ENCODE results near the gene KCNC4. TPM values are rescaled to one million over a fixed set of nuclear protein-coding genes. Genes with fewer than 3 reads are reported as not detected.

Gene KCNC4
- 0.52 and 0.57 TPM in 2 replicates for polyA plus RNA-seq
- polyA minus RNA-seq: 1.9 and 2.9 TPM in 2 replicates

GRCh38 chr1:110209715-110210603 lies at the start of gene KCNC4:
Gene KCNC4 (plus strand): TSS chr1:110210314. CDS start chr1:110211500, 1,186 bp downstream.
- H3K79me2 ChIP-seq (replicated peaks; ENCODE audit: insufficient read depth, low read length): no peaks in the 10 kb centered on the region
- no peaks in the 10 kb centered on the region for H3K9me3 ChIP-seq (ENCODE audit: low read length)
- H4K20me1 ChIP-seq (ENCODE audit: insufficient read depth): no peaks in the 10 kb centered on the region
- H3K9me2 ChIP-seq (ENCODE audit: insufficient read depth, low read length): no peaks in the 10 kb centered on the region
- no peak within 1 kb of the TSS for H3K27ac ChIP-seq (ENCODE audit: low read length)
- no peaks in the 10 kb centered on the region for H3K36me3 ChIP-seq (ENCODE audit: insufficient read depth, low read length)
- no peak within 1 kb of the TSS for H2AFZ ChIP-seq (ENCODE audit: low read depth, low read length)
- H3K27me3 ChIP-seq (ENCODE audit: insufficient read depth, low read depth, low read length): peaks cover 35% of the 10 kb centered on the region
- H3K4me2 ChIP-seq (ENCODE audit: low read length): peak within 1 kb of the TSS; percentile 55
- H3K4me3 ChIP-seq (ENCODE audit: low read length): peak within 1 kb of the TSS; percentile 72
- no peak for TF ChIP-seq SMC3 (conservative IDR thresholded peaks at IDR 0.05; ENCODE audit: poor library complexity)
- TF ChIP-seq POLR2AphosphoS5 (IDR thresholded peaks at IDR 0.05): peak; percentile 20
- peak within 1 kb of the TSS; percentile 54 for H3K9ac ChIP-seq (ENCODE audit: low read length)
- peaks cover 6% of the 10 kb centered on the region for H3F3A ChIP-seq (ENCODE audit: insufficient read depth, low read length, poor library complexity, severe bottlenecking)

- Histone ChIP-seq H3K27ac (ENCODE audit: low read length) (no peak overlapping the region), H3K79me2 (replicated peaks; ENCODE audit: insufficient read depth, low read length) (no peaks in the 10 kb centered on the region), H3K9me3 (ENCODE audit: low read length) (no peaks in the 10 kb centered on the region), H4K20me1 (ENCODE audit: insufficient read depth) (no peaks in the 10 kb centered on the region), H3K9ac (ENCODE audit: low read length) (no peak overlapping the region), H2AFZ (ENCODE audit: low read depth, low read length) (no peak overlapping the region), H3K4me2 (ENCODE audit: low read length) (no peak overlapping the region), H3K4me3 (ENCODE audit: low read length) (no peak overlapping the region), H3K9me2 (ENCODE audit: insufficient read depth, low read length) (no peaks in the 10 kb centered on the region), H3K27me3 (ENCODE audit: insufficient read depth, low read depth, low read length) (peaks cover 8% of the 10 kb centered on the region), H3K36me3 (ENCODE audit: insufficient read depth, low read length) (no peaks in the 10 kb centered on the region), H3F3A (ENCODE audit: insufficient read depth, low read length, poor library complexity, severe bottlenecking) (no peaks in the 10 kb centered on the region)
- TF ChIP-seq EP300 (conservative IDR thresholded peaks at IDR 0.05; ENCODE audit: poor library complexity, severe bottlenecking) (no peak), TAF1 (IDR thresholded peaks at IDR 0.05; ENCODE audit: low read depth) (no peak), EZH2 (IDR thresholded peaks at IDR 0.05; ENCODE audit: borderline replicate concordance, insufficient read depth, low read length, poor library complexity, severe bottlenecking) (no peak), REST (IDR thresholded peaks at IDR 0.05; ENCODE audit: borderline replicate concordance) (no peak), POLR2AphosphoS5 (IDR thresholded peaks at IDR 0.05) (no peak), RAD21 (conservative IDR thresholded peaks at IDR 0.05) (no peak)
- TF ChIP-seq, protein P1, sequence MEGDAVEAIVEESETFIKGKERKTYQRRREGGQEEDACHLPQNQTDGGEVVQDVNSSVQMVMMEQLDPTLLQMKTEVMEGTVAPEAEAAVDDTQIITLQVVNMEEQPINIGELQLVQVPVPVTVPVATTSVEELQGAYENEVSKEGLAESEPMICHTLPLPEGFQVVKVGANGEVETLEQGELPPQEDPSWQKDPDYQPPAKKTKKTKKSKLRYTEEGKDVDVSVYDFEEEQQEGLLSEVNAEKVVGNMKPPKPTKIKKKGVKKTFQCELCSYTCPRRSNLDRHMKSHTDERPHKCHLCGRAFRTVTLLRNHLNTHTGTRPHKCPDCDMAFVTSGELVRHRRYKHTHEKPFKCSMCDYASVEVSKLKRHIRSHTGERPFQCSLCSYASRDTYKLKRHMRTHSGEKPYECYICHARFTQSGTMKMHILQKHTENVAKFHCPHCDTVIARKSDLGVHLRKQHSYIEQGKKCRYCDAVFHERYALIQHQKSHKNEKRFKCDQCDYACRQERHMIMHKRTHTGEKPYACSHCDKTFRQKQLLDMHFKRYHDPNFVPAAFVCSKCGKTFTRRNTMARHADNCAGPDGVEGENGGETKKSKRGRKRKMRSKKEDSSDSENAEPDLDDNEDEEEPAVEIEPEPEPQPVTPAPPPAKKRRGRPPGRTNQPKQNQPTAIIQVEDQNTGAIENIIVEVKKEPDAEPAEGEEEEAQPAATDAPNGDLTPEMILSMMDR (IDR thresholded peaks at IDR 0.05; ENCODE audit: poor library complexity, severe bottlenecking): no peak
Measured at GRCh38 chr1:110160538-110161100, 49.5 kb upstream of the KCNC4 start.
